HepG2 (cell line): ENCODE data around the gene NR1H2. TPM values are rescaled to one million over a fixed set of nuclear protein-coding genes. Genes with fewer than 3 reads are reported as not detected.

Experiments used
- ATAC-seq: fragments of 200-7000 bp; cut with Tn5 transposase; 3 replicates; pipeline ENCODE4 v1.9.1; 2020; ENCODE audit warnings: mild to moderate bottlenecking, moderate library complexity
- BruUV-seq: library from RNA; stranded (reverse); fragments of 400-500 nt; replicated peaks from 2 replicates; lab custom pipeline; 2021; lab: Mats Ljungman, UMichigan
- CTCF ChIA-PET: fragments of 300-600 bp; formaldehyde crosslinking; extraction: SDS; loops from one replicate; lab custom pipeline; 2021; ENCODE audit warnings: low total read pairs, inconsistent platforms, low intra/inter-chr PET ratio; lab: Yijun Ruan, JAX
- POLR2A ChIA-PET: fragments of 350-600 bp; sonication (Branson Sonifier 250); formaldehyde crosslinking; loops from one replicate; lab custom pipeline; 2020; ENCODE audit warnings: antibody characterized with exemption, inconsistent platforms; lab: Yijun Ruan, JAX
- DNase-seq: peaks from one replicate; pipeline ENCODE4 v3.0.0-alpha.2; 2015; ENCODE audit warnings: low spot score
- FAIRE-seq: peaks from 3 replicates; lab custom pipeline; 2011; peaks lifted over from hg19 to GRCh38; lab: Jason Lieb, UNC
- H2AFZ ChIP-seq: one replicate; pipeline ENCODE4 v1.6.1; 2011; ENCODE audit warnings: low read length, inconsistent platforms
- H3K27ac ChIP-seq: fragments of 300-600 bp; 3 replicates; pipeline ENCODE4 v1.8.0; 2011; ENCODE audit warnings: mixed run types, mild to moderate bottlenecking, mixed read lengths, low read length, inconsistent platforms; ENCODE audit not compliant: insufficient read depth; ENCODE audit errors: extremely low read length
- H3K27me3 ChIP-seq, 2 experiments: fragments of 200-600 bp in 1 of 2; 2 replicates in 1 of 2; 3 replicates in 1 of 2; pipeline versions ENCODE4 v1.6.0 to v1.8.0; 2011; ENCODE audit warnings: low read length in 2 of 2, mild to moderate bottlenecking in 2 of 2, moderate library complexity in 2 of 2, inconsistent platforms in 1 of 2; ENCODE audit not compliant: insufficient read depth in 2 of 2, control insufficient read depth in 1 of 2
- H3K36me3 ChIP-seq, 2 experiments: fragments of 200-600 bp in 1 of 2; replicated peaks in 1 of 2; 2 replicates in 1 of 2; 3 replicates in 1 of 2; pipeline versions ENCODE4 v1.5.1 to v1.8.0; 2011; ENCODE audit warnings: low read length in 2 of 2, inconsistent platforms in 1 of 2; ENCODE audit not compliant: insufficient read depth in 2 of 2, control insufficient read depth in 1 of 2
- H3K4me1 ChIP-seq: 2 replicates; pipeline ENCODE4 v1.5.1; 2012; ENCODE audit warnings: low read length, inconsistent platforms; ENCODE audit not compliant: insufficient read depth
- H3K4me2 ChIP-seq: 2 replicates; pipeline ENCODE4 v1.6.0; 2011; ENCODE audit warnings: low read depth, low read length, inconsistent platforms
- H3K4me3 ChIP-seq, 3 experiments: fragments of 200-600 bp in 1 of 3; sonication (generic), shearing (Covaris generic) in 1 of 3; replicated peaks in 1 of 3; 2 replicates each; pipeline ENCODE4 v1.5.1; 2011 to 2016; ENCODE audit warnings: low read length in 3 of 3, inconsistent platforms in 2 of 3, low read depth in 2 of 3, mild to moderate bottlenecking in 2 of 3, control low read depth in 1 of 3, mixed read lengths in 1 of 3; ENCODE audit not compliant: insufficient read depth in 1 of 3
- H3K79me2 ChIP-seq: one replicate; pipeline ENCODE4 v1.6.1; 2011; ENCODE audit warnings: low read length, inconsistent platforms; ENCODE audit not compliant: insufficient read depth
- H3K9ac ChIP-seq: 2 replicates; pipeline ENCODE4 v1.6.0; 2011; ENCODE audit warnings: mild to moderate bottlenecking, low read depth, low read length, inconsistent platforms; ENCODE audit not compliant: insufficient read depth
- H3K9me3 ChIP-seq: 2 replicates; pipeline ENCODE4 v1.5.1; 2012; ENCODE audit warnings: mild to moderate bottlenecking, low read length
- H4K20me1 ChIP-seq: 2 replicates; pipeline ENCODE4 v1.6.0; 2011; ENCODE audit warnings: inconsistent platforms, mild to moderate bottlenecking, low read length, moderate library complexity; ENCODE audit not compliant: insufficient read depth
- ATF7 ChIP-seq, 2 experiments: fragments of 450-650 bp in 1 of 2; sonication (generic) in 1 of 2; formaldehyde crosslinking in 1 of 2; IDR thresholded peaks; 2 replicates each; pipeline versions ENCODE4 v1.4.0 to v1.6.1; 2016 to 2020; ENCODE audit warnings: antibody characterized with exemption in 1 of 2, mild to moderate bottlenecking in 1 of 2, missing genetic modification reagents in 1 of 2
- BCL6 ChIP-seq: IDR thresholded peaks from 2 replicates; pipeline ENCODE4 v1.6.1; 2016; ENCODE audit warnings: missing genetic modification reagents, missing compliant biosample characterization
- CEBPB ChIP-seq: IDR thresholded peaks from 2 replicates; pipeline ENCODE4 v1.6.1; 2011; ENCODE audit warnings: low read depth, low read length, improper control_type of control experiment, borderline replicate concordance
- CREB1 ChIP-seq, 2 experiments: fragments of 450-650 bp in 1 of 2; IDR thresholded peaks; 2 replicates each; pipeline ENCODE4 v1.6.1; 2016 to 2017; ENCODE audit warnings: control low read depth in 1 of 2, mild to moderate bottlenecking in 1 of 2, missing compliant biosample characterization in 1 of 2, missing genetic modification characterization in 1 of 2
- E2F5 ChIP-seq: sonication (generic); formaldehyde crosslinking; conservative IDR thresholded peaks from 2 replicates; pipeline ENCODE4 v1.4.0; 2020; ENCODE audit warnings: missing genetic modification reagents
- KDM5A ChIP-seq: fragments of 200-600 bp; sonication (generic); IDR thresholded peaks from 2 replicates; pipeline ENCODE4 v1.7.0; 2018; ENCODE audit warnings: antibody characterized with exemption, mild to moderate bottlenecking, low read length, borderline replicate concordance
- STAG1 ChIP-seq: sonication (generic); formaldehyde crosslinking; IDR thresholded peaks from 2 replicates; pipeline ENCODE4 v1.4.0; 2020; ENCODE audit warnings: missing genetic modification reagents
- ZBTB21 ChIP-seq: sonication (generic); formaldehyde crosslinking; IDR thresholded peaks from 2 replicates; pipeline ENCODE4 v1.4.0; 2020; ENCODE audit warnings: missing genetic modification reagents
- ZFP62 ChIP-seq: sonication (generic); formaldehyde crosslinking; IDR thresholded peaks from 2 replicates; pipeline ENCODE4 v1.4.0; 2020; ENCODE audit warnings: missing genetic modification reagents
- ZFY ChIP-seq: sonication (generic); formaldehyde crosslinking; IDR thresholded peaks from 2 replicates; pipeline ENCODE4 v1.4.0; 2020; ENCODE audit warnings: missing genetic modification reagents
- ZKSCAN8 ChIP-seq: IDR thresholded peaks from 2 replicates; pipeline ENCODE4 v1.6.1; 2016; ENCODE audit warnings: borderline replicate concordance, missing genetic modification reagents, missing compliant biosample characterization
- ZNF543 ChIP-seq: sonication (generic); formaldehyde crosslinking; IDR thresholded peaks from 2 replicates; pipeline ENCODE4 v1.4.0; 2020; ENCODE audit warnings: mild to moderate bottlenecking, missing genetic modification reagents
- ZSCAN22 ChIP-seq: sonication (generic); formaldehyde crosslinking; IDR thresholded peaks from 2 replicates; pipeline ENCODE4 v1.4.0; 2020; ENCODE audit warnings: mild to moderate bottlenecking, missing genetic modification reagents
- WGBS: methylation state at CpG from one replicate; pipeline ENCODE4 v1.1.6; 2017; ENCODE audit warnings: low lambda C conversion rate; 5-methylcytosine and 5-hydroxymethylcytosine counted together
- in situ Hi-C: cut with HindIII; loops from 2 replicates; pipeline ENCODE4 v1.10.0; 2017; ENCODE audit warnings: low pct_unique_long_range_greater_than_20kb; ENCODE audit not compliant: extremely low pct_ligation_motif_present
- intact Hi-C: fragments of 100-400 bp; cut with micrococcal nuclease; formaldehyde crosslinking; loops from one replicate; pipeline ENCODE4 v1.10.0; 2022; ENCODE audit not compliant: unreplicated experiment
- polyA plus RNA-seq, 8 experiments: library from polyadenylated mRNA; depleted of rRNA in 3 of 8; stranded (reverse) in 7 of 8; unstranded in 1 of 8; fragments of >200 nt; fragmentation: Illumina TruSeq in 4 of 8; extraction: Trizol in 4 of 8; gene quantifications; 2 replicates each; pipeline versions ENCODE4 v1.2.1 to v1.2.3, GENCODE V29; 2011 to 2016; ENCODE audit warnings: low read depth in 4 of 8, missing spikeins in 1 of 8, mixed read lengths in 1 of 8; ENCODE audit not compliant: insufficient read depth in 1 of 8
- total RNA-seq, 5 experiments: library from RNA; depleted of rRNA; stranded (reverse); fragments of >200 nt; fragmentation: Illumina TruSeq; extraction: Trizol; gene quantifications; 2 replicates each; pipeline ENCODE4 v1.2.3, GENCODE V29; 2016; ENCODE audit warnings: low read depth in 1 of 5

NR1H2 gene
- total and polyA plus RNA-seq, 2 of the 13 experiments (the other 11 are each of a cell fraction or from before 2014, with no cell fraction given), result 10.3 to 13.5 TPM

- TF ChIP-seq ZFY, result peak; percentile 34; the same call in 1 of the 2 replicates
- no peak for TF ChIP-seq ZKSCAN8 (CRISPR knock-in tag)
- TF ChIP-seq STAG1 (CRISPR knock-in tag), result peak; percentile 87
- peak; percentile 99 for TF ChIP-seq ZSCAN22 (CRISPR knock-in tag)
- no peak for TF ChIP-seq KDM5A
- no peak for TF ChIP-seq ZFP62
- no peak for TF ChIP-seq BCL6 (CRISPR knock-in tag)
Measured at GRCh38 chr19:50357178-50358100, 18.8 kb upstream of the NR1H2 start (continued).

GRCh38 chr19:50358483-50359327 is 17.6 kb upstream of the NR1H2 start:
- Histone ChIP-seq H4K20me1 (no peaks in the 10 kb centered on the region), H3K79me2 (no peaks in the 10 kb centered on the region), H3K27me3 (no peaks in the 10 kb centered on the region), H3K27ac (no peak overlapping the region), H3K9ac (no peak overlapping the region)
- BruUV-seq, result no TSS peak
- in situ Hi-C loops, result loop anchor here (25.0 kb wide), 1 partner anchor 429 kb away; the partner anchor contains the start of gene ACP4
- DNase-seq, result no peak
- CTCF ChIA-PET, result no interaction called here
- TF ChIP-seq ZBTB21 (CRISPR knock-in tag), result peak; percentile 86
- TF ChIP-seq ZNF543, result no peak
- TF ChIP-seq CEBPB, result peak; percentile 61; the same call in 1 of the 2 replicates
- TF ChIP-seq ATF7 (IDR thresholded peaks at IDR 0.05), result peak; percentile 98
- TF ChIP-seq ATF7 (CRISPR knock-in tag; IDR thresholded peaks at IDR 0.05), result no peak
- no peak for TF ChIP-seq E2F5 (CRISPR knock-in tag)
- TF ChIP-seq CREB1 (IDR thresholded peaks at IDR 0.05), result peak; percentile 97
- peak; percentile 43; the same call in 1 of the 2 replicates for TF ChIP-seq CREB1 (CRISPR knock-in tag; IDR thresholded peaks at IDR 0.05)
- TF ChIP-seq, all 625 proteins: peak for 4
- no peak for ATAC-seq
- intact Hi-C loops, result no loop called here
- H3K36me3 ChIP-seq, result no peaks in the 10 kb centered on the region
- POLR2A ChIA-PET, result interaction anchor here (1.2 kb wide), 1 partner anchor 9 kb away, joined by 3 read pairs; no protein-coding TSS in a partner anchor
- no peaks in the 10 kb centered on the region for H3K9me3 ChIP-seq
- H3K4me2 ChIP-seq, result no peak overlapping the region
- WGBS, result 72% methylated on average over 47 of the region's 54 CpGs
- no peak for FAIRE-seq
- no peak overlapping the region for H2AFZ ChIP-seq
- peaks cover 11% of the 10 kb centered on the region; the same call in 1 of the 2 replicates for H3K4me1 ChIP-seq
- no peak overlapping the region for H3K4me3 ChIP-seq
